Bronchial epithelial cell (primary cell): ENCODE data around the gene ETNK2. TPM values are rescaled to one million over a fixed set of nuclear protein-coding genes. Genes with fewer than 3 reads are reported as not detected.
A peak's percentile ranks its signal among the peaks of the same experiment; 100 is the strongest.

Experiments used
- DNase-seq: peaks from one replicate; pipeline ENCODE4 v3.0.0-alpha.2; 2010; ENCODE audit warnings: low read depth
- FAIRE-seq: peaks from 2 replicates; lab custom pipeline; 2011; peaks lifted over from hg19 to GRCh38; lab: Jason Lieb, UNC
- H3K27me3 ChIP-seq: 2 replicates; pipeline ENCODE4 v1.5.1; 2011; ENCODE audit warnings: low read length; ENCODE audit not compliant: control insufficient read depth, insufficient read depth
- H3K36me3 ChIP-seq: 2 replicates; pipeline ENCODE4 v1.5.1; 2011; ENCODE audit warnings: low read length; ENCODE audit not compliant: control insufficient read depth, insufficient read depth
- H3K4me3 ChIP-seq: 2 replicates; pipeline ENCODE4 v1.5.1; 2011; ENCODE audit warnings: mild to moderate bottlenecking, low read depth, low read length, control low read depth
- total RNA-seq: library from RNA; depleted of rRNA; stranded (reverse); fragments of >200 nt; gene quantifications from 2 replicates; pipeline ENCODE4 v1.2.1, GENCODE V29; 2014
- TF ChIP-seq, protein P1 (sequence below): IDR thresholded peaks from 2 replicates; pipeline ENCODE4 v1.5.1; 2011; ENCODE audit warnings: mild to moderate bottlenecking, moderate library complexity, low read length, control low read depth, inconsistent platforms; ENCODE audit not compliant: insufficient read depth, severe bottlenecking

ETNK2 gene
- total RNA-seq, 1 donor from 2014 or later: 58.7 TPM

DNA sequence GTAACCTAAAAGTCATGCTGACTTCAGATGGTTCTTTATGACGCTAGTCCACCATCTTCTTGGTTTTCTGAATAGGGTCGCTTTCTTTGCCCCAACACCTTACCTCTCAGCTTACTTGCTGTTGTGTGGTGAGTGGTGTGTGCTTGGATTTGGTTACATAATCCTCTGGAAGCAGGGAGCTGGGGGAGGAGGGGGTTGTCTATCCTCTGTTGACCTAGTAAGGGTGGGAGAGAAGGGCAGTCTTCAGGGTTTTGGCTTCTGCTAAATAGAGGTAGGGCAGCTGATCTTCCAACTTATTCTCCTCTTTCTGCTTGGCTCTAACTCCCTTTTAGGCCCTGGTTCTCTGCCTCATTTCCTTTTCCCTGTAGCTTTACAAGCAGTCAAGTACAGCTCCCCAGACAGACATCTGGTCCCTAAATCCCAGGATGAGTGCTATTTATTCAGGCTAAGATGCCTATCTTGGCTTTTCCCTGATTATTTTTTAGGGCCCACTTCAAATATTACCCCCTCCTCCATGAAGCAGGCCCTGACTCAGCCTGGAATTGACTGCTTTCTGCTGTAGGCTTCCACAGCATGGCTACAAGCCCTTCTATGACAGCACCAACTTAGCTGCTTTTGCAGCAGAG is 20.7 kb upstream of the ETNK2 start:
- no peaks in the 10 kb centered on the region for H3K36me3 ChIP-seq
- peaks cover 1% of the 10 kb centered on the region for H3K27me3 ChIP-seq
- FAIRE-seq: no peak
- DNase-seq: no peak
- TF ChIP-seq, protein P1, sequence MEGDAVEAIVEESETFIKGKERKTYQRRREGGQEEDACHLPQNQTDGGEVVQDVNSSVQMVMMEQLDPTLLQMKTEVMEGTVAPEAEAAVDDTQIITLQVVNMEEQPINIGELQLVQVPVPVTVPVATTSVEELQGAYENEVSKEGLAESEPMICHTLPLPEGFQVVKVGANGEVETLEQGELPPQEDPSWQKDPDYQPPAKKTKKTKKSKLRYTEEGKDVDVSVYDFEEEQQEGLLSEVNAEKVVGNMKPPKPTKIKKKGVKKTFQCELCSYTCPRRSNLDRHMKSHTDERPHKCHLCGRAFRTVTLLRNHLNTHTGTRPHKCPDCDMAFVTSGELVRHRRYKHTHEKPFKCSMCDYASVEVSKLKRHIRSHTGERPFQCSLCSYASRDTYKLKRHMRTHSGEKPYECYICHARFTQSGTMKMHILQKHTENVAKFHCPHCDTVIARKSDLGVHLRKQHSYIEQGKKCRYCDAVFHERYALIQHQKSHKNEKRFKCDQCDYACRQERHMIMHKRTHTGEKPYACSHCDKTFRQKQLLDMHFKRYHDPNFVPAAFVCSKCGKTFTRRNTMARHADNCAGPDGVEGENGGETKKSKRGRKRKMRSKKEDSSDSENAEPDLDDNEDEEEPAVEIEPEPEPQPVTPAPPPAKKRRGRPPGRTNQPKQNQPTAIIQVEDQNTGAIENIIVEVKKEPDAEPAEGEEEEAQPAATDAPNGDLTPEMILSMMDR: no peak
- H3K4me3 ChIP-seq: no peak overlapping the region

DNA sequence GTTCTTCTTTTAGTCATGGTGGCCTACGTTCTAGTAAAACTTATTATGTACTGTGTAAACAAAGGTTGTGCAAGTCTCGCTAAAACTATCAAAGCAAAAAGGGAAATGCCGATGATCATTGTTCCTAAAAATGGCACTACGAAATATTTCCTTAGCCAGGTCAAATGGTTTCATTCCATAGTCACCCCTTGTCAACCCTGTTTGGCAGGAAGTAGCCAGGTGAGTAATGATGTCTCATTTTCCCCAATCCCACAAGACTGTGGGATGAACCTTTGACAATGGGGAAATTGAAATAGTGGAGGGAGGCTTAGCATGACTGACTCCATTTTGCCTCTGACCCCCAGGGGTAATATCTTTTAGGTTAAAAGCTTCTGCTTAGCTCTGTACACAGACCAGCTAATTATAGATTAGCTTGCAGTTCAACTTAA is 19.9 kb upstream of the ETNK2 start:
- DNase-seq (peak; percentile 100), FAIRE-seq (peak; percentile 43)
- Histone ChIP-seq H3K36me3 (no peaks in the 10 kb centered on the region), H3K4me3 (no peak overlapping the region), H3K27me3 (no peaks in the 10 kb centered on the region)
- TF ChIP-seq, protein P1: no peak

DNA sequence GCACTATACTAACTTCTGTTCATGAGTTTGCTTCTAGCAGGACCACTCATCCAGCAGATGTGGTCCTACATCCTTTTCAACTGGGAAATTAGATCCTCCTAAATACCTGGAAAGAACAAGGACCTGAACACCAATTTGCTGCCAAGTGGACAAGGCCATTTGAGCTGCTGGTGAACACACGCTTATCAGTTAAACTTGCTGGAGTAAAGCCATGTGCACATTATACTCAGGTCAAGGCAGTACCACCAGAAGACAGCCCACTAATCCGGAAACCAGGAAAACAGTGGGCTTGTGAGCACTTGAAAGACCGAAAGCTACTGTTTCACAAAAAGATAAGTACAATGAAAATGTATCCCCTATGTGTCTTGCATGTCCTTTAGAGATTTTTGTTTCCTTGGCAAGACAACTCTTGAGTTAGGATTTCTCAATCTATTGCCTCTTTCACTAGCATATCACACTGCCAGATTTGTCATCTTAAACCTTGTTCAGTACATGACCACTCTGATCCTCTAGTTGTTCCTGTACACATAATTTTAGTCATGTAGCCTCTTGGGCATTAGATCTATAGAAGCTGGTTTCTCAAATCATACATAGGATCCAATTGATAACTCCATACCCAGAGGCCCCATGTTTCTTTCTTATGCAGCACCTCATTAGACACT is 18.8 kb upstream of the ETNK2 start:
- H3K4me3 ChIP-seq: no peak overlapping the region
- FAIRE-seq (peak; percentile 66), DNase-seq (peak; percentile 59)
- H3K27me3 ChIP-seq: no peaks in the 10 kb centered on the region
- H3K36me3 ChIP-seq: no peaks in the 10 kb centered on the region
- TF ChIP-seq, protein P1: no peak

DNA sequence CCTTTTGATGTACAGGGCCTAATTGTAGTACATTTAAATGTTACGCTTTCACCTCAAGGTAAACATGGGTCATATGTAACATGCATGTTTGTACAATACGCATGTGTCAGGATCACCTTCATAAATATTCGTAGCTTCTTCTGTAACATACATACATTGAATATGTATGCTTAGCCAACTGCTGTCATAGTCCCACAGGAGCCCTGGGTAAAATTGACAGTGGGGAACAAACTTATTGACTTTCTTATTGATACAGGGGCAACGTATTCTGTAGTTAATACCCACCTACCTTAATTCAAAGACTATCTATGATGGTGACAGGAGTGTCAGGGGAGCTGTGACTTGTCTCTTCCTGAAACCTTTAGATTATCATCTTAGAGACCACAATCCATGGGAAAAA is 18.0 kb upstream of the ETNK2 start:
- Histone ChIP-seq H3K27me3 (no peaks in the 10 kb centered on the region), H3K4me3 (no peak overlapping the region), H3K36me3 (no peaks in the 10 kb centered on the region)
- no peak for DNase-seq
- FAIRE-seq: no peak
- TF ChIP-seq, protein P1: no peak

DNA sequence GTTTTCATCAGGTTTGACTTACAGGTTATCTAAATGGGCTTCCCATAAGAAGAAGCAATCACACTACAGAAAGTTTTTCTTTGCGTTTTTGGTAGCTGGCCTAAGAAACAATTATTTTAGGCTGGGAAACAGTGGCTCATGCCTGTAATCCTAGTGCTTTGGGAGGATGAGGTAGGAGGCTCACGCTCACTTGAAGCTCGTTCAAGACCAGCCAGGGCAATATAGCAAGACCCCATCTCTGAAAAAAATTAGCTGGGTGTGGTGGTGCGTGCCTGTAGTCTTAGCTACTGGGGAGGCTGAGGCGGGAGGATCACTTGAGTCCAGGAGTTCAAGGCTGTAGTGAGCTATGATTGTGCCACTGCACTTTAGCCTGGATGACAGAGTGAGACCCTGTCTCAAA is 15.9 kb upstream of the ETNK2 start:
- Histone ChIP-seq H3K36me3 (no peaks in the 10 kb centered on the region), H3K27me3 (no peaks in the 10 kb centered on the region), H3K4me3 (no peak overlapping the region)
- TF ChIP-seq, protein P1: no peak
- no peak for FAIRE-seq
- DNase-seq: no peak

DNA sequence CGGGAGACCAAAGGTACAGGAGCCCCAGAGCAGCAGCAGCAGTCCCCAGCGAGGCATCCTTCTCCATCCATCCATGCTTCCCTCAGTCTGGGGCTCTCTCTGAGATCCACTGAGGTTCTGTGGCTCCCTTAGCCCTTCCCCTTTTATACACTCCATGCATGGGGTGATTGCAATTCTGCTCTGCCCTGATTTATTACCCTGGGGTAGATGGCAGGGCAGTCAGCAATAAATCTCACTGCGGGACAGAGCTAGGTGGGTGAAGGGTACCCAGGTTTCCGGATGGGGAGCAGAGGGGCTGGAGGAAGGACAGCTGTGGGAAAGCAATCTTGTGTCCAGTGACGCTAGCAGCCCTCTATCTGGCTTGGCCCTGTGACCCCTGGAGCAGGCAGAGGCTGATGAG is 14.4 kb upstream of the ETNK2 start, which contains the start of gene REN:
Gene REN, minus strand, starts transcription at position 119 of the 400 bp plus-strand sequence. Its CDS starts 44 bp downstream, at position 75.
- Histone ChIP-seq H3K4me3 (no peak within 1 kb of the TSS), H3K27me3 (no peaks in the 10 kb centered on the region), H3K36me3 (no peaks in the 10 kb centered on the region)
- FAIRE-seq: no peak
- TF ChIP-seq, protein P1: no peak
- DNase-seq: no peak
